PFSK-1 (cell line): ENCODE measurements around the gene EPHA4.

Experiments
- FOXP2 ChIP-seq: optimal IDR thresholded peaks from 2 replicates; pipeline ENCODE3; 2011; ENCODE audit warnings: borderline replicate concordance, control low read depth, inconsistent platforms; ENCODE audit not compliant: insufficient read depth; ENCODE audit errors: extremely low read length, extremely low read depth
- POLR2AphosphoS5 ChIP-seq: IDR thresholded peaks from 2 replicates; pipeline ENCODE4 v1.6.1; 2012; ENCODE audit warnings: low read depth, mild to moderate bottlenecking, control low read depth, low read length, moderate library complexity
- SIN3A ChIP-seq: IDR thresholded peaks from 2 replicates; pipeline ENCODE4 v1.6.1; 2012; ENCODE audit warnings: mild to moderate bottlenecking, low read length, moderate library complexity, borderline replicate concordance; ENCODE audit not compliant: insufficient read depth
- TAF1 ChIP-seq: IDR thresholded peaks from 2 replicates; pipeline ENCODE4 v1.6.1; 2012; ENCODE audit warnings: low read length, control low read depth, borderline replicate concordance; ENCODE audit not compliant: insufficient read depth
- TF ChIP-seq, protein P1 (sequence below), 2 experiments: IDR thresholded peaks; 2 replicates each; pipeline versions ENCODE4 v1.6.1 to v1.8.0; 2011 to 2012; ENCODE audit warnings: low read depth in 2 of 2, low read length in 2 of 2, control low read depth in 1 of 2, inconsistent platforms in 1 of 2, mild to moderate bottlenecking in 1 of 2, moderate library complexity in 1 of 2; ENCODE audit not compliant: insufficient read depth in 1 of 2

EPHA4 gene

DNA sequence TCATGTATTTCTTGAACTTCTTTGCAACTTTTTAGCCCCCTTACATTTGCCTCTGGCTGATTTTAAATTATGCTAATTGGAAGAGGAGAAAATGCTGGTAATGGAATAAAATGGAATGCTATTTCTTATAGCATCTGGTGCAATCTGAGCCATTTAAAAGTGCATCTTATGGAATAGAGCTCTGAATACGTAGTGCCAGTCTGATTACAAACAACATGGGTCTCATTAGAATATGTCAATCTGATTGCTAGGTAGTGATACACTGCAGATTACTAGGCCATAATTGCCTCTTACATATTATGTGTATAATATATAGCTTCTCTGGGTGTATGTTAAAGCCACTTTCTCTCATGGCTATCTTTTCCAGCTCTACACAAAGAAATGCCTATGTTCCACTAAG lies 159.1 kb downstream of the EPHA4 start:
- TF ChIP-seq, protein P1, sequence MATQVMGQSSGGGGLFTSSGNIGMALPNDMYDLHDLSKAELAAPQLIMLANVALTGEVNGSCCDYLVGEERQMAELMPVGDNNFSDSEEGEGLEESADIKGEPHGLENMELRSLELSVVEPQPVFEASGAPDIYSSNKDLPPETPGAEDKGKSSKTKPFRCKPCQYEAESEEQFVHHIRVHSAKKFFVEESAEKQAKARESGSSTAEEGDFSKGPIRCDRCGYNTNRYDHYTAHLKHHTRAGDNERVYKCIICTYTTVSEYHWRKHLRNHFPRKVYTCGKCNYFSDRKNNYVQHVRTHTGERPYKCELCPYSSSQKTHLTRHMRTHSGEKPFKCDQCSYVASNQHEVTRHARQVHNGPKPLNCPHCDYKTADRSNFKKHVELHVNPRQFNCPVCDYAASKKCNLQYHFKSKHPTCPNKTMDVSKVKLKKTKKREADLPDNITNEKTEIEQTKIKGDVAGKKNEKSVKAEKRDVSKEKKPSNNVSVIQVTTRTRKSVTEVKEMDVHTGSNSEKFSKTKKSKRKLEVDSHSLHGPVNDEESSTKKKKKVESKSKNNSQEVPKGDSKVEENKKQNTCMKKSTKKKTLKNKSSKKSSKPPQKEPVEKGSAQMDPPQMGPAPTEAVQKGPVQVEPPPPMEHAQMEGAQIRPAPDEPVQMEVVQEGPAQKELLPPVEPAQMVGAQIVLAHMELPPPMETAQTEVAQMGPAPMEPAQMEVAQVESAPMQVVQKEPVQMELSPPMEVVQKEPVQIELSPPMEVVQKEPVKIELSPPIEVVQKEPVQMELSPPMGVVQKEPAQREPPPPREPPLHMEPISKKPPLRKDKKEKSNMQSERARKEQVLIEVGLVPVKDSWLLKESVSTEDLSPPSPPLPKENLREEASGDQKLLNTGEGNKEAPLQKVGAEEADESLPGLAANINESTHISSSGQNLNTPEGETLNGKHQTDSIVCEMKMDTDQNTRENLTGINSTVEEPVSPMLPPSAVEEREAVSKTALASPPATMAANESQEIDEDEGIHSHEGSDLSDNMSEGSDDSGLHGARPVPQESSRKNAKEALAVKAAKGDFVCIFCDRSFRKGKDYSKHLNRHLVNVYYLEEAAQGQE (IDR thresholded peaks at IDR 0.05; ENCODE audit: insufficient read depth in 1 of 2, low read depth in 2 of 2, low read length in 2 of 2) = no peak
- TF ChIP-seq FOXP2 (no peak), TAF1 (no peak), SIN3A (no peak), POLR2AphosphoS5 (no peak)

DNA sequence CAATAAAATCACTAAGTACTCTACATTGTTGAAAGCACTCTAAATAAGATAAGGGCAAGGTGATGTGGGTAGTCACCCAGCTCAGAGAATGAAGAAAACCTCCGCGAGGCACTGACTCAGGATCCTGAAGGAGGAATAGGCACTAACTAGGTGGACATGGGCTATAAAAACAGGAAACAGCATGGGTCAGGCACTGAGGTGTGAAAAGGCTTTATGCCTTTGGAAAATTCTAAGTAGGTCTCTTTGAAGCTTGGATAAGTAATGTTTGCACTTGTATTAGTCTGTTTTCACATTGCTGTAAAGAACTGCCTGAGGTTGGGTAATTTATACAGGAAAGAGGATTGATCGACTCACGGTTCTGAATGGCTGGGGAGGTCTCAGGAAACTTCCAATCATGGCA lies 161.6 kb downstream of the EPHA4 start:
- TF ChIP-seq, protein P1 (IDR thresholded peaks at IDR 0.05; ENCODE audit: insufficient read depth in 1 of 2, low read depth in 2 of 2, low read length in 2 of 2) = no peak
- TF ChIP-seq TAF1 (no peak), FOXP2 (no peak), POLR2AphosphoS5 (no peak), SIN3A (no peak)

DNA sequence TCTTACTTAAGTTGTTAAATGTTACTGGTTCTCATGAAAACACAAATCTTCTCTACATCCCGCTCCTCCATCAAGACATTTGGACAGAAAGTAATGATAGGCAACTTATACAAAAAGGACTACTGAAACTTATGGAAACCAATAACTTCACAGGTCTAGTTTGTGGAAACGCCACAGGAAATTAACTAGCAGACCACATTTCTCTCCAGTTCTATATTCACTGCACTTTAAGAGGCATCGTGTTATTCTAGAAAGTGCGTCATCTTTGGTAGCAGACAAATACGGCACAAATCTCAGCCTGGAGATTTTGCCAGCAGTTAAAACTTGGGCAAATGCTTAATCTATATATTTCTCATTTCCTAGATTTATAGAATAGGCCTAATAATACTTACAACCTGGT lies 164.3 kb downstream of the EPHA4 start:
- TF ChIP-seq, protein P1 (IDR thresholded peaks at IDR 0.05; ENCODE audit: insufficient read depth in 1 of 2, low read depth in 2 of 2, low read length in 2 of 2) = no peak

DNA sequence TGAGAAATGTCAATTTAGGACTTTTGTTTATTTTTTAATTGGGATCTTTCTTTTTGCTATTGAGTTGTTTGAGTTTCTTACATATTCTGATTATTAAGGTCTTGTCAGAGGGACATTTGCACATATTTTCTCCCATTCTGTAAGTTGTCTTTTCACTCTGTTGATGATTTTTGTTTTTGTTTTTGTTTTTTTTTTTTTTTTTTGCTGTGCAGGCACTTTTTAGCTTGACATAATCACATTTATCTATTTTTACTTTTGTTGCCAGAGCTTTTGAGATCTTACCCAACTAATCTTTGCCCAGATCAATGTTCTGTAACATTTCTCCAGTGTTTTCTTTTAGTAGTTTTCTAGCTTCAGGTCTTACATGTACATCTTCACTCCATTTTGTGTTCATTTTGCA lies 166.6 kb downstream of the EPHA4 start:
- TF ChIP-seq, protein P1 (IDR thresholded peaks at IDR 0.05; ENCODE audit: insufficient read depth in 1 of 2, low read depth in 2 of 2, low read length in 2 of 2) = no peak
- TF ChIP-seq FOXP2 (no peak), POLR2AphosphoS5 (no peak), TAF1 (no peak), SIN3A (no peak)

- TF ChIP-seq, protein P1 (IDR thresholded peaks at IDR 0.05; ENCODE audit: insufficient read depth in 1 of 2, low read depth in 2 of 2, low read length in 2 of 2) = no peak
- no peak for TF ChIP-seq POLR2AphosphoS5
- no peak for TF ChIP-seq SIN3A
- TF ChIP-seq TAF1 = no peak
- no peak for TF ChIP-seq FOXP2
Observed at GRCh38 chr2:221402072-221402471, 170.0 kb downstream of the EPHA4 start.
